Measurements from ENCODE around the gene FOXC2. TPM values are rescaled to one million over a fixed set of nuclear protein-coding genes. Genes with fewer than 3 reads are reported as not detected.

The FOXC2 gene
- total RNA-seq, 6 experiments from 2014 or later = 0.20 TPM; not detected in 5

- Histone ChIP-seq H3K4me3 (no peak overlapping the region), H3K9me3 (no peaks in the 10 kb centered on the region), H3K27me3 (no peaks in the 10 kb centered on the region), H3K36me3 (no peaks in the 10 kb centered on the region), H3K4me1 (no peaks in the 10 kb centered on the region), H3K27ac (peak overlapping the region in 1 of 3 donors; percentile 38)
- DNase-seq (no peak), ATAC-seq (peak in 2 of 4 donors; percentile 21 to 33)
- TF ChIP-seq CTCF (IDR thresholded peaks at IDR 0.05) (no peak), POLR2A (IDR thresholded peaks at IDR 0.05) (no peak)
- intact Hi-C loops (cut with DNase I) = no loop called here
- WGBS (ENCODE audit: insufficient coverage, low coverage, low lambda C conversion rate, missing lambda C conversion rate) = 36% methylated on average over 6 of the region's 7 CpGs
These were observed 44.9 kb downstream of the FOXC2 start for GRCh38 chr16:86611525-86611855.

GRCh38 chr16:86611941-86612340, 45.3 kb downstream of the FOXC2 start:
- Histone ChIP-seq H3K27ac (no peak overlapping the region), H3K27me3 (no peaks in the 10 kb centered on the region), H3K36me3 (no peaks in the 10 kb centered on the region), H3K9me3 (no peaks in the 10 kb centered on the region), H3K4me1 (no peaks in the 10 kb centered on the region), H3K4me3 (no peak overlapping the region)
- intact Hi-C loops (cut with DNase I) = no loop called here
- no peak for DNase-seq
- 39% methylated on average over 3 of the region's 3 CpGs for WGBS (ENCODE audit: insufficient coverage, low coverage, low lambda C conversion rate, missing lambda C conversion rate)
- ATAC-seq = no peak
- TF ChIP-seq CTCF (IDR thresholded peaks at IDR 0.05) (no peak), POLR2A (IDR thresholded peaks at IDR 0.05) (no peak)

GRCh38 chr16:86614699-86615098, 48.1 kb downstream of the FOXC2 start:
- WGBS (ENCODE audit: insufficient coverage, low coverage, low lambda C conversion rate, missing lambda C conversion rate) = 54% methylated on average over 5 of the region's 5 CpGs
- Histone ChIP-seq H3K4me1 (no peaks in the 10 kb centered on the region), H3K4me3 (no peak overlapping the region), H3K27me3 (no peaks in the 10 kb centered on the region), H3K27ac (no peak overlapping the region), H3K9me3 (no peaks in the 10 kb centered on the region), H3K36me3 (no peaks in the 10 kb centered on the region)
- TF ChIP-seq CTCF (IDR thresholded peaks at IDR 0.05) = no peak
- no peak for TF ChIP-seq POLR2A (IDR thresholded peaks at IDR 0.05)
- intact Hi-C loops (cut with DNase I) = no loop called here
- ATAC-seq (no peak), DNase-seq (no peak)

- no peaks in the 10 kb centered on the region for H3K27me3 ChIP-seq
- TF ChIP-seq POLR2A (IDR thresholded peaks at IDR 0.05) = no peak
- no peak for TF ChIP-seq CTCF (IDR thresholded peaks at IDR 0.05)
- 49% methylated on average over 5 of the region's 5 CpGs for WGBS (ENCODE audit: insufficient coverage, low coverage, low lambda C conversion rate, missing lambda C conversion rate)
- intact Hi-C loops (cut with DNase I) = no loop called here
- H3K4me3 ChIP-seq = no peak overlapping the region
- no peak for ATAC-seq
- no peak for DNase-seq
- H3K27ac ChIP-seq = no peak overlapping the region
- no peaks in the 10 kb centered on the region for H3K36me3 ChIP-seq
- no peaks in the 10 kb centered on the region for H3K9me3 ChIP-seq
- H3K4me1 ChIP-seq = no peaks in the 10 kb centered on the region
These were observed 50.3 kb downstream of the FOXC2 start for GRCh38 chr16:86616906-86617305.
